Right lobe of liver (tissue), 4 donors: ENCODE measurements around the gene FAM222B.
"Not testable (repeated sequence)": the region's sequence is repeated elsewhere in the genome, so short reads cannot be mapped to it uniquely, and the experiment has no call there.

ENCODE experiments used
- CTCF ChIP-seq, 4 donors: fragments of 200-600 bp in 3 of 4; fragments of 450-650 bp in 1 of 4; IDR thresholded peaks; one replicate each; pipeline versions ENCODE4 v1.5.1 to v1.8.0; 2016 to 2022; ENCODE audit warnings: antibody characterized with exemption in 4 of 4, mild to moderate bottlenecking in 2 of 4
- POLR2A ChIP-seq: fragments of 450-650 bp; IDR thresholded peaks from one replicate; pipeline ENCODE4 v1.6.1; 2017; ENCODE audit warnings: antibody characterized with exemption, mild to moderate bottlenecking
- donor health status: DM: no; HTN: no; CAD: no.
- donor health status: DM: no; HTN: no; CAD: no.
- donor health status: DM: no; HTN: yes; CAD: no.

- TF ChIP-seq CTCF (IDR thresholded peaks at IDR 0.05); POLR2A: not testable (repeated sequence)
Measured at GRCh38 chr17:28735913-28736769, 106.4 kb downstream of the FAM222B start.
